Left colon (tissue), 2 donors: ENCODE measurements around the gene ZNF799. TPM values are rescaled to one million over a fixed set of nuclear protein-coding genes. Genes with fewer than 3 reads are reported as not detected.
A peak's percentile ranks its signal among the peaks of the same experiment; 100 is the strongest.
"Not testable (repeated sequence)": the region's sequence is repeated elsewhere in the genome, so short reads cannot be mapped to it uniquely, and the experiment has no call there.

Source experiments
- ATAC-seq: fragments of 200-7000 bp; cut with Tn5 transposase; one replicate; pipeline ENCODE4 v1.9.1; 2020; ENCODE audit warnings: mild to moderate bottlenecking, moderate library complexity
- DNase-seq, 2 donors: peaks; one replicate each; pipeline ENCODE4 v3.0.0-alpha.2; 2020
- intact Hi-C, 2 donors: fragments of 100-400 bp; cut with DNase I in 1 of 2; cut with micrococcal nuclease in 1 of 2; formaldehyde crosslinking; loops; one replicate each; pipeline versions ENCODE4 v1.11.2 to v1.14.0; 2022; cut with DNase I, micrococcal nuclease
- long read RNA-seq: library from polyadenylated mRNA; unstranded; transcript quantifications from one replicate; pipeline ENCODE4 v2.0.0, GENCODE V29; 2021
- total RNA-seq, 2 donors: library from RNA; stranded (reverse); fragmentation: NEBNext Ultra II Directional; extraction: Animal tissue kit (Norgen Biotek cat#: 25700); gene quantifications; one replicate each; pipeline ENCODE4 v1.2.1, GENCODE V29; 2021
- donor health status: DM: no; HTN: no; CAD: no.
- donor health status: DM: yes; HTN: yes; CAD: no.

The ZNF799 gene
- total RNA-seq: 1 to 10 TPM; 5.6 to 7.5 TPM
- long read RNA-seq, transcript ZNF799-202 (4 exons, 2,583 nt): major isoform, 8 of 10 reads
- long read RNA-seq, partial matches to known transcripts: 0 of 10 reads
- long read RNA-seq, other reads (novel, unspliced or antisense): 2 of 10 reads

DNA sequence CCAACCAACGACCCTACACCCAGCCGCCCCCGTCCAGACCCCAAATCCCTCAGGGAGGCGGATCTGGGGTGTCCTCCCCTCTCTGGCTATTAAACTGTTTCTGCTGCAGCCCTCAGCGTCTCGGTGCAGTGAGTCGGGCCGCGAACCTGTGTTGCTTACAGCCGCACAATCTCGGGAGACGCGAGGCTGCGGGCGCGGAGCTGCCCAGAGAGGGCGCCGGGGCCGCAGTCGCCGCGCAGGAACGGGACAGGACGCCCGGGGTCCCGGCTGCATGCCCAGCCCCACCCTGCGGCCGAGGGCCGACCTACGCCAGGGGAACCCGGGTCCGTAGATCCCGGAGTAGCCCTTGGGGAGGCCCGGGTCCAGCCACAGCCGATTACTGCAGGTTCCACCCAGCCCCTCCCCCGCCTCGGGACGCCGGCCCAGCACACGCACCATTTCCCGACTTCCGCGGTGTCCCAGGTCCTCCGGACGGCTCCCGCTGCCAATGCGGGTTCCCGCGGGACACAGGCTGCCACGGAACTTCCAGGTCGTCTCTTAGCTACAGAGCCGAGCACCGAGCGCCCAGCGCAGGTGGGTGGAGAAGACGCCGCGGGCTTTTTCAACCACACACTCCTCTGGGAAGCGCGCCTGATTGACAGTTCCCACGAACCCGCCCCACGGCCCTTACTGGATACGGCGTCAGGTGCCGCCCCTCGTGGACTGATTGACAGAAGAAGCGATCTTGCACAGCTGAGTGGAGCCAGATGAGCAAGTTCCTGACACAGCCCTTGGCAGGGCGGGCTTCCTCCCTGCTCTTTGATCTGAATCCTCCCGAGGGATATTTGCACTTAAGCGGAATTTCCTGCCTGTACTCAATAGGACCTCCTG is at the start of gene ZNF799:
Gene ZNF799, minus strand, starts transcription at position 639 of the 870 bp plus-strand sequence. Its CDS starts 201 bp downstream, at position 438.
- ATAC-seq (peak; percentile 93), DNase-seq (peak; percentile 99)
- intact Hi-C loops: no loop called here

DNA sequence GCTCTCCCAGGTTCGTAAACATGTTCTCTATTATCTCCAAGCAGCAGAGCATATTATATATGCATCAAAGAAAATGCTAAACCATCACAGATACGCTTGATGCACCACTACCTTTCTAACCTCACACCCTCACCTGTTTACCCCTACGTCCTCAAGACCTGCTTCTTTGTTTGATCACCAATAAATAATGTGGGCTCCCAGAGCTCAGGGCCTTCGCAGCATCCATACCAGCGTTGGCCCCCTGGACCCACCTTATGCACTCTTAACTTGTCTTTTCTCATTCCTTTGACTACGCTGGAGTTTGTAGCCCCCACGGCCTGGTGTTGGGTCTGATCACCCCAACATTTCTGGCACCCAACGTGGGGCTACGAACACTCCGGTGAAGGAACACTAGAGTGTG is 49.8 kb upstream of the ZNF799 start:
- ATAC-seq: no peak

DNA sequence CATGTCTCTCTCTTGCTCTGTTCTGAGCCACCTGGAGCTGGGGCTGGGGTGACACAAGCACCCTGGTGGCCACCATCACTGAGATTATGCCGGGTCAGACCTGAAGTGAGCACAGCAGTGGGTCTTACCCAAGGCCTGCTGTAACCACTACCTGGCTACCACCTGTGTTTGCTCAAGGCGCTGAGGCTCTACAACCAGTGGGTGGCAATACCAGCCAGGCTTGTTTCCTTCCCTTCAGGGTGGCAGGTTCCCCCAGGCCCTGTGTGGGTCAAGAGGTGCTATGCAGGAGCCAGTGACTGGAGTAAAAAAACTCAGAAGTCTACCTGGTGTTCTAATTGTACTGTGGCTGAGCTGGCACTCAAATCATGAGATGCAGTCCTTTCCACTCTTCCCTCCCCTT is 47.7 kb upstream of the ZNF799 start:
- no peak for DNase-seq
- no peak for ATAC-seq
- intact Hi-C loops: no loop called here

More for the DNA sequence above, 49.8 kb upstream of the ZNF799 start:
- intact Hi-C loops: no loop called here
- no peak for DNase-seq

DNA sequence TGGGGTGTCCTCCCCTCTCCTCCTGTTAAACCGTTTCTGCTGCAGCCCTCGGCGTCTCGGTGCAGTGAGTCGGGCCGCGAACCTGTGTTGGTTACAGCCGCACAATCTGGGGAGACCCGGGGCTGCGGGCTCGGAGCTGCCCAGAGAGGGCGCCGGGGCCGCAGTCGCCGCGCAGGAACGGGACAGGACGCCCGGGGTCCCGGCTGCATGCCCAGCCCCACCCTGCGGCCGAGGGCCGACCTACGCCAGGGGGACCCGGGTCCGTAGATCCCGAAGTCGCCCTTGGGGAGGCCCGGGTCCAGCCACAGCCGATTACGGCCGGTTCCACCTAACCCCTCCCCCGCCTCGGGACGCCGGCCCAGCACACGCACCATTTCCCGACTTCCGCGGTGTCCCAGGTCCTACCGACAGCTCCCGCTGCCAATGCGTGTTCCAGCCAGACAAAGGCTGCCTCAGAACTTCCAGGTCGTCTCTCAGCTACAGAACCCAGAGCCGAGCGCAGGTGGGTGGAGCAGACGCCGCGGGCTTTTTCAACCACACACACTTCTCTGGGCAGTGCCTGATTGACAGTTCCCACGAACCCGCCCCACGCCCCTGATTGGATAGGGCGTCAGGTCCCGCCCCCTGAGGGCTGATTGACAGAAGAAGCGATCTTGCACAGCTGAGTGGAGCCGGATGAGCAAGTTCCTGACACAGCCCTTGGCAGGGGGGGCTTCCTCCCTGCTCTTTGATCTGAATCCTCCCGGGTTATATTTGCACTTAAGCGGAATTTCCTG is 39.7 kb upstream of the ZNF799 start, which contains the start of gene ZNF443:
Gene ZNF443, minus strand, starts transcription at position 481 of the 776 bp plus-strand sequence. Its CDS starts 107 bp downstream, at position 374.
- ATAC-seq: peak; percentile 94
- intact Hi-C loops: no loop called here
- peak; percentile 99 to 100 for DNase-seq

DNA sequence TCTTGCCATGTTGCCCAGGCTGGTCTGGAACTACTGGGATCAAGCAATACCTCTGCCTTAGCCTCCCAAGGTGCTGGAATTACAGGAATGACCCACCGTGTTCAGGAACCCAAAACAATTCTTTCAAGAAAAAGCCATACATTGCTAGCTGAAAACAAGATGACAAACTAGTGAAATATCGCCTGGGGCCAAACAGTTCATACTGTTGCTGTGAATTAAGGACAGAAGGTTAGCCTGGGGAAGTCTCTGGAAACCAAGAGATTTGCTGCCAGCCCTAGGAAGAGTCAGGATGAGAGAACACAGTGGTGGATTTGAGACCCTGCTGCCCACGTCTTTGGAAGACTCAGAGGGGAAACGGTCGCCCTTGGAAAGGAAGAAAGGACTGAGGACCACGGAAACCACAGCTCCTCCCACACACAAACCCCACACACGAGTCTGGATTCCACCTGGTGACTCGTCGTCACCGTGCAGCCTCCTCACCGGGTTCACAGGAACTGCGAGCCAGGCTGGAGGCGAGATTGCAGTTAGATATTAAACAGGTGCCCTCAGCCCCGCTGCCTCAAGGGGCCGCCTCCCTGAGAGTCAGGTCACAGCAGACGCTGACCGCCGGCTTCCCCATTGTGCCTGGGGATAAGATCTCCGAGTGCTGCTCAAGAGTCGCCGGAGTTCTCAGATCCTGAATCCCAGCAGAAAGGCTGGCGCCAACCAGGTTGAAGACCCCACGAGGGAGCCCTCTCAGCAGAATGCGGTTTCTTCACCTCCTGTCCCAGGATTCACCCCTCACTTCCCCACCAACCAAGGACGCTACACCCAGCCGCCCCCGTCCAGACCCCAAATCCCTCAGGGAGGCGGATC is 38.8 kb upstream of the ZNF799 start:
- DNase-seq (peak; percentile 28 to 35), ATAC-seq (peak; percentile 70)
- intact Hi-C loops: not testable (repeated sequence)

DNA sequence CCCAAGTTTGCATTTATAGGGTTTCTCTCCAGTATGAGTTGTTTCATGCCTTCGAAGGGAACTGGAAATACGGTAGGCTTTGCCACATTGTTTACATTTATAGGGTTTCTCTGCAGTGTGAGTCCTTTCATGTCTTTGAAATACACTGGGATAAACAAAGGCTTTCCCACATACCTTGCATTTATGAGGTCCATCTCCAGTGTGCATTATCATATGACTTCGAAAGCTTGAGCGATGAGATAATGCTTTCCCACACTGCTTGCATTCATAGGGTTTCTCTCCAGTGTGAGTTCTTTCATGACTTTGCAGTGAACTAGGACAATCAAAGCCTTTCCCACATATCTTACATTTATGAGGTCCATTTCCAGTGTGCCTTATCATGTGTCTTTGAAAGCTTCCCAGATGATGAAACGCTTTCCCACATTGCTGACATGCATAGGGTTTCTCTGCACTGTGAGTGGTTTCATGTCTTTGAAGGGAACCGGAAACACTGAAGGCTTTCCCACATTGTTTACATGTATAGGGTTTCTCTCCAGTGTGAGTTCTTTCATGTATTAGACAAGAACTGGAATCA is 29.7 kb upstream of the ZNF799 start:
- intact Hi-C loops, ATAC-seq, DNase-seq: not testable (repeated sequence)

DNA sequence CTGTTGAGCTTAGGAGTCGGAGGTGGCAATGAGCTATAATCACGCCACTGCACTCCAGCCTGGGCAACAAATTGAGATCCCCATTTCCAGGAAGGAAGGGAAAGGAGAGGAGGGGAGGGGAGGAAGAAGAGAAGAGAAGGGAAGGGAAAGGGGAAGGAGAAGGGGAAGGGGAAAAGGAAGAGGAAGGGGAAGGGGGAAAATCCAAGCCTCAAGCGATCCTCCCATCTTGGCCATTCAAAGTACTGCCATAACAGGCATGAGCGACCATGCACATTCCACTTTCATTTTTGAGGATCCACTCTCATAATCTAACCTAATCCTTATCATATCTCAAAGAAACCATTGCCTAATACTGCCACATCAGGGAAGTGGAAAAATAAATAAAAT is 24.8 kb upstream of the ZNF799 start:
- DNase-seq (no peak), ATAC-seq (no peak)
- intact Hi-C loops: no loop called here

DNA sequence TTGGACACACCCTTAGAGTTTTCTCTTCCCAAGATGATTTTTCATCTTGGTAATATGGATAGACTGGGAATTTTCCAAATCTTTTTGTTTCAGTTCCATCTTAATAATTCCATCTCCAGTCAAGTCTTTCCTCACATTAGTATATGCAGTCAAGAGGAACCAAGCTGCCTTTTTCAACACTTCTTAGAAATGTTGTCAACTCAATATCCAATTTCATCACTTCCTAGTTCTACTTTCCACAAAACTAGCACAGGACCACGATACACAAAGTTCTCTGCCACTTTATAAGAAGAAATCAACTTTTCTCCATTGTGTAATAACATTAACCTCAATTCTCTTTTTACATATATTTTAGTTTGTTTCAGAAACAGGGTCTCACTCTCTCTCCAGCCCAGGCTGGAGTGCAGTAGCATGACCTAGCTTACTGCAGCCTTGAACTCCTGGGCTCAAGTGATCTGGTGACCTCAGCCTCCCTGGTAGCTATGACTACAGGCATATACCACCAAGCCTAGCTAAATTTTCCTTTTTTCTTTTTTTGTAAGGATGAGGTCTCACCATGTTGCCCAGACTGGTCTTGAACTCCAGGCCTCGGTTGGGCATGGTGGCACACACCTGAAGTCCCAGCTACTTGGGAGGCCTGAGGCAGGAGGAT is 24.3 kb upstream of the ZNF799 start:
- intact Hi-C loops: no loop called here
- DNase-seq (no peak), ATAC-seq (no peak)

DNA sequence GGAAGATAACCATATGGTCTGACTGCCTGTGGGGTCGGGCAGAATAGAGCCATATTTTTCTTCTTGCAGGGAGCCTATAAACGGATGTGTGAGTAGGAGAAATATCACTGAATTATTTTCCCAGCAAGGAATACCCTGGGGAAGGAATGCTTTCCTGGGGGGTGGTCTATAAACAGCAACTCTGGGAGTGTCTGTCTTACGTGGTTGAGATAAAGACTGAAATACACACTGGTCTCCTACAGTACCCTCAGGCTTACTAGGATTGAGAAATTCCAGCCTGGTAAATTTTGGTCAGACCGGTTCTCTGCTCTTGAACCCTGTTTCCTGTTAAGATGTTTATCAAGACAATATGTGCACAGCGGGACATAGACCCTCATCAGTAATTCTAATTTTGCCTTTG is 16.2 kb upstream of the ZNF799 start:
- not testable (repeated sequence) for ATAC-seq

DNA sequence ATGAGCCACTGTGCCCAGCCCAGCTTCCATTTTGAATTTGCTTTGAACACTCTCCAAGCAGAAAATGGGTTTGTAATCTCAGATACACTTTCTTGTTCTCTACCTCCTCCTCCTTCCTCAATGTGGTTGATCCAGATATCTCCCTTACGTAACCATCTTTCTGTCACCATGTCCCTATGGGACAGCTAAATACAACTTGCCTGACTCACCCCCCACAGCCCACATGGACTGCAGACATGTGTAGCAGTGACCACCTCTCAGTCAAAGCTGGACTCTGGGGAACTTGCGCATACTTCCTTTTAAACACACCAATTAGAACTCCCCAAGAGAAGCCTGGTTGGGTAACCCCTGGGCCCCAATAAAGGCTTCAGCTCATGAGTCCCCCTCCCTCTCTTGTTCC is 10.8 kb upstream of the ZNF799 start:
- intact Hi-C loops: no loop called here
- DNase-seq (no peak), ATAC-seq (no peak)

More for the DNA sequence above, 16.2 kb upstream of the ZNF799 start:
- DNase-seq, intact Hi-C loops: not testable (repeated sequence)

DNA sequence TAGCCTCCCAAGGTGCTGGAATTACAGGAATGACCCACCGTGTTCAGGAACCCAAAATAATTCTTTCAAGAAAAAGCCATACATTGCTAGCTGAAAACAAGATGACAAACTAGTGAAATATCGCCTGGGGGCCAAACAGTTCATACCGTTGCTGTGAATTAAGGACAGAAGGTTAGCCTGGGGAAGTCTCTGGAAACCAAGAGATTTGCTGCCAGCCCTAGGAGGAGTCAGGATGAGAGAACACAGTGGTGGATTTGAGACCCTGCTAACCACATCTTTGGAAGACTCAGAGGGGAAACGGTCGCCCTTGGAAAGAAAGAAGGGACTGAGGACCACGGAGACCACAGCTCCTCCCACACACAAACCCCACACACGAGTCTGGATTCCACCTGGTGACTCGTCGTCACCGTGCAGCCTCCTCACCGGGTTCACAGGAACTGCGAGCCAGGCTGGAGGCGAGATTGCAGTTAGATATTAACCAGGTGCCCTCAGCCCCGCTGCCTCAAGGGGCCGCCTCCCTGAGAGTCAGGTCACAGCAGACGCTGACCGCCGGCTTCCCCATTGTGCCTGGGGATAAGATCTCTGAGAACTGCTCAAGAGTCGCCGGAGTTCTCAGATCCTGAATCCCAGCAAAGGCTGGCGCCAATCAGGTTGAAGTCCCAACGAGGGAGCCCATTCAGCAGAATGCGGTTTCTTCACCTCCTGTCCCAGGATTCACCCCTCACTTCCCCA is 1.0 kb downstream of the ZNF799 start:
- DNase-seq (peak; percentile 54 to 55), ATAC-seq (peak; percentile 73)
- intact Hi-C loops: not testable (repeated sequence)

DNA sequence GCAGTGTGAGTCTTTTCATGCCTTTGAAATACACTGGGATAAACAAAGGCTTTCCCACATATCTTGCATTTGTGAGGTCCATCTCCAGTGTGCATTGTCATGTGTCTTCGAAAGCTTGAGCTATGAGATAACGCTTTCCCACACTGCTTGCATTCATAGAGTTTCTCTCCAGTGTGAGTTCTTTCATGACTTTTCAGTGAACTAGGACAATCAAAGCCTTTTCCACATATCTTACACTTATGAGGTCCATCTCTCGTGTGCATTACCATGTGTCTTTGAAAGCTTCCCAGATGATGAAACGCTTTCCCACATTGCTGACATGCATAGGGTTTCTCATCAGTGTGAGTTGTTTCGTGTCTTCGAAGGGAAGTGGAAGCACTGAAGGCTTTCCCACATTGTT is 9.9 kb downstream of the ZNF799 start:
- intact Hi-C loops, ATAC-seq, DNase-seq: not testable (repeated sequence)

DNA sequence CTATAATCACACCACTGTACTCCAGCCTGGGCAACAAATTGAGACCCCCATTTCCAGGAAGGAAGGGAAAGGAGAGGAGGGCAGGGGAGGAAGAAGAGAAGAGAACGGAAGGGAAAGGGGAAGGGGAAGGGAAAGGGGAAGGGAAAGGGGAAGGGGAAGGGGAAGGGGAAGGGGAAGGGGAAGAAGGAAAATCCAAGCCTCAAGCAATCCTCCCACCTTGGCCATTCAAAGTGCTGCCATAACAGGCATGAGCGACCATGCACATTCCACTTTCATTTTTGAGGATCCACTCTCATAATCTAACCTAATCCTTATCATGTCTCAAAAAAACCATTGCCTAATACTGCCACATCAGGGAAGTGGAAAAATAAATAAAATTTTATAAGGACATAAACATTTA is 14.7 kb downstream of the ZNF799 start:
- DNase-seq, intact Hi-C loops, ATAC-seq: not testable (repeated sequence)

DNA sequence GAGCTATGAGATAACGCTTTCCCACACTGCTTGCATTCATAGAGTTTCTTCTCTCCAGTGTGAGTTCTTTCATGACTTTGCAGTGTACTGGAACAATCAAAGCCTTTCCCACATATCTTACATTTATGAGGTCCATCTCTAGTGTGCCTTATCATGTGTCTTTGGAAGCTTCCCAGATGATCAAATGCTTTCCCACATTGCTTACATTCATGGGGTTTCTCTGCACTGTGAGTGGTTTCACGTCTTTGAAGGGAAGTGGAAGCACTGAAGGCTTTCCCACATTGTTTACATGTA is 20.7 kb downstream of the ZNF799 start:
- intact Hi-C loops: no loop called here
- DNase-seq: no peak
- ATAC-seq: no peak

DNA sequence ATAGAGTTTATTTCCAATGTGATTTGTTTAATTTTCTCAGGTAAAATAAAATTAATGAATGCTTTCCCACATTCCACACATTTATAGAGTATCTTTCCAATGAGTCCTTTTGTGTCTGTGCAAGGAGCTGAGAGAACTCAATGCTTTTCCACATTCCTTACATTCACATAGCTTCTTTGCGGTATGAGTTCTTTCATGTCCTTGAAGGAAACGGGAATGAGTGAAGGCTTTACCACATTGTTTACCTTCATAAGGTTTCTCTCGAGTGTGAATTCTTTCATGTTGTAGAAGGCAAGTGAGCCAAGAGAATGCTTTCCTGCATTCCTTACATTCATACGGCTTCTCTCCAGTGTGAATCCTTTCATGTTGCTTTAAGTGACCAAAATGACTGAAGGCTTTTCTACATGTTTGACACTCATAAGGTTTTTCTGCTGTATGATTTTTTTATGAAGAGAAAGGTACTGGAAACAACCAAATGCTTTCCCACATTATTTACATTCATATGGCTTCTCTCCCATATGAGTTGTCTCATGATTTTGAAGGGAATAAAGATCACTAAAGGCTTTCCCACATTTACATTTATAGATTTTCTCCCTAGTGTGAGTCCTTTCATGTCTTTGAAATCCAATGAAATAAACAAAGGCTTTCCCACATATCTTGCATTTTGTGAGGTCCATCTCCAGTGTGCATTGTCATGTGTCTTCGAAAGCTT is 21.2 kb downstream of the ZNF799 start:
- intact Hi-C loops: no loop called here
- ATAC-seq: no peak
- DNase-seq: no peak

DNA sequence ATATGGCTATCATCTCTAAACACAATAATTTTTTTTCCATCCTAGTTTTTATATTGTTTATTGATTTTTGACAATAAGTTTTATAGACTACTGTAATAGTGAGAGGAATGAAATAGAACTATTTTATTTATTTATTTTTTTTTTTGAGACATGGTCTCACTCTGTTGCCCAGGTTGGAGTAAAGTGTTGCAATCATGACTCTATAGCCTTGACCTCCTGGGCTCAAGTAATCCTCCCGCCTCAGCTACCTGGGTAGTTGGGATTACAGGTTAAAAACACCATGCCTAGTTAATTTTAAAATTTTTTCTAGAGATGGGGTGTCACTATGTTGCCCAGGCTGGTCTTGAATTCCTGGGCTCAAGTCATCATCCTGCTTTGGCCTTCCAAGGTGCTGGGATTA is 27.0 kb downstream of the ZNF799 start:
- DNase-seq (no peak), ATAC-seq (no peak)
- intact Hi-C loops: no loop called here
